ENCODE data around the gene IZUMO1. TPM values are rescaled to one million over a fixed set of nuclear protein-coding genes. Genes with fewer than 3 reads are reported as not detected.

IZUMO1 gene
- total and polyA plus RNA-seq, 2 of the 13 experiments (the other 11 are each of a cell fraction or from before 2014, with no cell fraction given): 0.07 to 0.22 TPM

DNA sequence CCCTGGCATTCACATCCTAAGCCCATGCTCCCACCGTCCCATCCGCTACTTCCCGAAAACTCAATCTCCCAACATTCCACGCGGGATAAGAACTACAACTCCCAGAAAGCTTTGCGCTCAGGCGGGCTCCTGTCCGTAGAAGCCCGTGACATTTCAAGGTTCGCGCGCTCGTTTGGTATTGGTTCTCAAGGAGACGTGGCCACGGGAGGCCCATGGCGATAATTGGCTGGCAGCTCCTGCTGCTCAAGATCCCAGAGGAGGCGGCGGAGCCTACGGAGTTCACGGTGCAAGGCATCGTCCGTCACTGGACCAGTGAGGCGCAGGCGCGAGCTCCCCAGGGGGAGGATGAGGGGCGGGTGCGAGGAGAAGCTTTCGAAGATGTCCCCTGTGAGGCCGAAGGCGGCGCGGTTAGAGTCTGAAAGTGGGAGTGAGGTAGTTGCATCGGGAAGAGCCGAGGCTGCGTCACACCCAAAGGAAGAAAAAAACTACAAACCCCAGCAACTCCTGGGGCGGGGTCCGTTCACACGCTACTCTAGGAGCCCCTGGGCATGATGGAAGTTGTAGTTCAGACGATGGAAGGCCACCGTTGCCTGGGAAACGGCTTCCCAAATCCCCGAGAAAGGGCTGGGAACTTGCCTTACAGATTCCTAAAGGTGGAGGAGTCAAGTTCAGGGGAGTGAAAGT is 26.0 kb downstream of the IZUMO1 start (continued):
- TF ChIP-seq PRDM10 (CRISPR knock-in tag; IDR thresholded peaks at IDR 0.05; ENCODE audit: low read depth): no peak
- TF ChIP-seq NRL (CRISPR knock-in tag; IDR thresholded peaks at IDR 0.05; ENCODE audit: borderline replicate concordance): no peak
- no peak for TF ChIP-seq MBD4 (IDR thresholded peaks at IDR 0.05; ENCODE audit: borderline replicate concordance, low read length)
- TF ChIP-seq ZNF619 (CRISPR knock-in tag; IDR thresholded peaks at IDR 0.05): no peak
- no peak for TF ChIP-seq ATF5 (CRISPR knock-in tag; IDR thresholded peaks at IDR 0.05; ENCODE audit: low read depth)
- no peak for TF ChIP-seq ZBTB10 (CRISPR knock-in tag; IDR thresholded peaks at IDR 0.05; ENCODE audit: borderline replicate concordance)
- no peak for TF ChIP-seq ZNF333 (CRISPR knock-in tag; IDR thresholded peaks at IDR 0.05; ENCODE audit: borderline replicate concordance)
- no peak; the same call in 1 of the 2 replicates for TF ChIP-seq ZNF615 (CRISPR knock-in tag; IDR thresholded peaks at IDR 0.05; ENCODE audit: borderline replicate concordance)
- TF ChIP-seq, protein P1, sequence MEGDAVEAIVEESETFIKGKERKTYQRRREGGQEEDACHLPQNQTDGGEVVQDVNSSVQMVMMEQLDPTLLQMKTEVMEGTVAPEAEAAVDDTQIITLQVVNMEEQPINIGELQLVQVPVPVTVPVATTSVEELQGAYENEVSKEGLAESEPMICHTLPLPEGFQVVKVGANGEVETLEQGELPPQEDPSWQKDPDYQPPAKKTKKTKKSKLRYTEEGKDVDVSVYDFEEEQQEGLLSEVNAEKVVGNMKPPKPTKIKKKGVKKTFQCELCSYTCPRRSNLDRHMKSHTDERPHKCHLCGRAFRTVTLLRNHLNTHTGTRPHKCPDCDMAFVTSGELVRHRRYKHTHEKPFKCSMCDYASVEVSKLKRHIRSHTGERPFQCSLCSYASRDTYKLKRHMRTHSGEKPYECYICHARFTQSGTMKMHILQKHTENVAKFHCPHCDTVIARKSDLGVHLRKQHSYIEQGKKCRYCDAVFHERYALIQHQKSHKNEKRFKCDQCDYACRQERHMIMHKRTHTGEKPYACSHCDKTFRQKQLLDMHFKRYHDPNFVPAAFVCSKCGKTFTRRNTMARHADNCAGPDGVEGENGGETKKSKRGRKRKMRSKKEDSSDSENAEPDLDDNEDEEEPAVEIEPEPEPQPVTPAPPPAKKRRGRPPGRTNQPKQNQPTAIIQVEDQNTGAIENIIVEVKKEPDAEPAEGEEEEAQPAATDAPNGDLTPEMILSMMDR (CRISPR knock-in tag; IDR thresholded peaks at IDR 0.05): 0 out of 2 replicates have a peak, but pooled peaks have one; percentile 15
- no peak for TF ChIP-seq XRCC5 (optimal IDR thresholded peaks at IDR 0.05; ENCODE audit: low read length)
- TF ChIP-seq SAP130 (CRISPR knock-in tag; IDR thresholded peaks at IDR 0.05; ENCODE audit: low read depth): peak; percentile 92
- peak; percentile 49; the same call in 1 of the 2 replicates for TF ChIP-seq ZNF33B (CRISPR knock-in tag; IDR thresholded peaks at IDR 0.05)
- peak; percentile 37; the same call in 1 of the 2 replicates for TF ChIP-seq USF2 (IDR thresholded peaks at IDR 0.05; ENCODE audit: low read depth, low read length)
- no peak for TF ChIP-seq USF2 (CRISPR knock-in tag; IDR thresholded peaks at IDR 0.05; ENCODE audit: borderline replicate concordance)
- TF ChIP-seq, protein P2, sequence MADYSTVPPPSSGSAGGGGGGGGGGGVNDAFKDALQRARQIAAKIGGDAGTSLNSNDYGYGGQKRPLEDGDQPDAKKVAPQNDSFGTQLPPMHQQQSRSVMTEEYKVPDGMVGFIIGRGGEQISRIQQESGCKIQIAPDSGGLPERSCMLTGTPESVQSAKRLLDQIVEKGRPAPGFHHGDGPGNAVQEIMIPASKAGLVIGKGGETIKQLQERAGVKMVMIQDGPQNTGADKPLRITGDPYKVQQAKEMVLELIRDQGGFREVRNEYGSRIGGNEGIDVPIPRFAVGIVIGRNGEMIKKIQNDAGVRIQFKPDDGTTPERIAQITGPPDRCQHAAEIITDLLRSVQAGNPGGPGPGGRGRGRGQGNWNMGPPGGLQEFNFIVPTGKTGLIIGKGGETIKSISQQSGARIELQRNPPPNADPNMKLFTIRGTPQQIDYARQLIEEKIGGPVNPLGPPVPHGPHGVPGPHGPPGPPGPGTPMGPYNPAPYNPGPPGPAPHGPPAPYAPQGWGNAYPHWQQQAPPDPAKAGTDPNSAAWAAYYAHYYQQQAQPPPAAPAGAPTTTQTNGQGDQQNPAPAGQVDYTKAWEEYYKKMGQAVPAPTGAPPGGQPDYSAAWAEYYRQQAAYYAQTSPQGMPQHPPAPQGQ (CRISPR knock-in tag; IDR thresholded peaks at IDR 0.05; ENCODE audit: borderline replicate concordance): no peak

Measured in HepG2 (cell line).